Measurements from ENCODE around the gene PGAP6. TPM values are rescaled to one million over a fixed set of nuclear protein-coding genes. Genes with fewer than 3 reads are reported as not detected.

Gene PGAP6
- total and polyA plus RNA-seq, 2 of the 4 experiments (the other 2 are of a cell fraction) = 49.1 to 124 TPM

DNA sequence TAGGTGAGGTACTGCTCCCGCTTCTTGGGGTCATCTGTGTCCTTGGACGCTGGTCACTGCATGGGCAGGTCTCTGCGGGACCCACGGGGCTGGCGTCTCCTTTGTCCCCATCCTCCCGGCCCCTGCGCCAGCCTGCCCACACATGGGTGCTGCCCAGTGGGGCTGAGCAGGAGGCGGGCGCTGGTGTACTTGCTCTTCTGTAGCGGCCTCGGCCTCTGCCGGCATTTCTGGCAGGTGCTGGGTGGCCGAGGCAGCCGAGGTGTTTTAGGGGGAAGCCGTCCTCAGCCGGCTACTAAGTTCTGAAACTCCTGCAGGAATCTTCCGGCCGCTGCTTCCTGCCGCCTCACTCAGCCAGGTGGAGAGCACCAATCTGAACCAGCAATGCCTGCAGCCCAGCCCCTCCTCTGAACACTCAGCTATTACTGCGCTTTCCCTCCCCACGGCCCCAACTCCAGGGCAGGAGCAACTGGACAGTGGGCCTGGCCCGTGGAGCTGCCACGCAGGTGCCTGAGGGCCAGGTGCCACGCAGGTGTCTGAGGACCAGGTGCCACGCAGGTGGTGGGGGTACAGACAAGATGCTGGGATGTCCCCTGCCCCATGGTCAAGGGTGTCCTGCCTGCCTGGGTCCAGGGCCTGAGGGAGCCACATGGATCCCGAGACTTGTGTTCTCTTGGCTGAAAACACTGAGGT lies 29.9 kb upstream of the PGAP6 start:
- Histone ChIP-seq H3K4me1 (ENCODE audit: control insufficient read depth, insufficient read depth, low read length) (no peaks in the 10 kb centered on the region), H3K4ac (ENCODE audit: low read depth, low read length) (no peak overlapping the region), H3K79me1 (ENCODE audit: low read depth in 1 of 2, low read length in 2 of 2) (no peaks in the 10 kb centered on the region), H3K14ac (replicated peaks; ENCODE audit: low read depth, low read length) (no peak overlapping the region), H3K4me3 (ENCODE audit: insufficient read depth, low read depth, low read length) (no peak overlapping the region), H4K20me1 (ENCODE audit: insufficient read depth, low read length) (no peaks in the 10 kb centered on the region), H2AFZ (replicated peaks; ENCODE audit: low read length, poor library complexity) (no peak overlapping the region), H3K9me1 (ENCODE audit: insufficient read depth, low read length) (no peaks in the 10 kb centered on the region), H2BK5ac (ENCODE audit: low read depth, low read length, poor library complexity, severe bottlenecking) (no peak overlapping the region), H2BK20ac (ENCODE audit: low read depth, low read length) (no peak overlapping the region), H4K8ac (ENCODE audit: low read depth in 2 of 2, low read length in 2 of 2) (no peak overlapping the region), H3K56ac (ENCODE audit: extremely low read depth, insufficient read depth, low read length) (no peak overlapping the region), H2AK5ac (ENCODE audit: low read depth, low read length) (no peak overlapping the region), H3K36me3 (ENCODE audit: control insufficient read depth, insufficient read depth, low read length) (peaks cover 2% of the 10 kb centered on the region; the same call in 1 of the 2 replicates), H3K27ac (ENCODE audit: insufficient read depth, low read length) (no peak overlapping the region), H3K23ac (ENCODE audit: low read depth, low read length) (no peak overlapping the region), H3K27me3 (ENCODE audit: control insufficient read depth, insufficient read depth, low read length) (no peaks in the 10 kb centered on the region), H3K9me3 (ENCODE audit: control insufficient read depth, insufficient read depth, low read length) (no peaks in the 10 kb centered on the region), H4K91ac (ENCODE audit: insufficient read depth, low read depth, low read length) (no peak overlapping the region), H2AK9ac (replicated peaks; ENCODE audit: low read depth, low read length, poor library complexity) (no peak overlapping the region), H3K4me2 (ENCODE audit: low read depth, low read length) (no peak overlapping the region), H2BK120ac (ENCODE audit: low read depth, low read length) (no peak overlapping the region), H2BK15ac (ENCODE audit: low read depth, low read length) (no peak overlapping the region), H4K5ac (ENCODE audit: low read depth, low read length) (no peak overlapping the region), H3K9ac (ENCODE audit: low read depth, low read length) (no peak overlapping the region), H3K18ac (ENCODE audit: low read depth, low read length) (no peak overlapping the region)
- WGBS, 2 experiments (ENCODE audit: extremely low coverage in 2 of 2, insufficient read length in 1 of 2) = 85% methylated on average over 13 of the region's 26 CpGs; no CpG with 5 or more reads in 1 of the 2 experiments
- CTCF ChIA-PET = interaction anchor here (0.7 kb wide), 1 partner anchor 10 kb away, joined by 6 read pairs; no protein-coding TSS in a partner anchor
- in situ Hi-C loops (cut with MboI; ENCODE audit: low sequenced_read_pairs) = no loop called here
- TF ChIP-seq RAD21 (IDR thresholded peaks at IDR 0.05; ENCODE audit: low read length) (no peak), POLR2A (IDR thresholded peaks at IDR 0.05; ENCODE audit: low read depth, low read length) (no peak), FOS (IDR thresholded peaks at IDR 0.05; ENCODE audit: low read depth, low read length) (no peak), USF2 (IDR thresholded peaks at IDR 0.05; ENCODE audit: low read depth, low read length) (no peak), CTCF (conservative IDR thresholded peaks at IDR 0.05; ENCODE audit: low read depth, low read length) (no peak), CEBPB (IDR thresholded peaks at IDR 0.05; ENCODE audit: low read depth, low read length) (no peak), SMC3 (IDR thresholded peaks at IDR 0.05; ENCODE audit: low read depth, low read length) (no peak), RFX5 (IDR thresholded peaks at IDR 0.05; ENCODE audit: low read depth, low read length) (no peak), BHLHE40 (IDR thresholded peaks at IDR 0.05; ENCODE audit: low read depth, low read length) (no peak)
- TF ChIP-seq, protein P1, sequence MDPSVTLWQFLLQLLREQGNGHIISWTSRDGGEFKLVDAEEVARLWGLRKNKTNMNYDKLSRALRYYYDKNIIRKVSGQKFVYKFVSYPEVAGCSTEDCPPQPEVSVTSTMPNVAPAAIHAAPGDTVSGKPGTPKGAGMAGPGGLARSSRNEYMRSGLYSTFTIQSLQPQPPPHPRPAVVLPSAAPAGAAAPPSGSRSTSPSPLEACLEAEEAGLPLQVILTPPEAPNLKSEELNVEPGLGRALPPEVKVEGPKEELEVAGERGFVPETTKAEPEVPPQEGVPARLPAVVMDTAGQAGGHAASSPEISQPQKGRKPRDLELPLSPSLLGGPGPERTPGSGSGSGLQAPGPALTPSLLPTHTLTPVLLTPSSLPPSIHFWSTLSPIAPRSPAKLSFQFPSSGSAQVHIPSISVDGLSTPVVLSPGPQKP (IDR thresholded peaks at IDR 0.05; ENCODE audit: borderline replicate concordance, low read depth, low read length) = no peak
- ATAC-seq (ENCODE audit: low read depth) (no peak), DNase-seq (no peak)
- POLR2A ChIA-PET (ENCODE audit: unreplicated experiment) = no interaction called here
- intact Hi-C loops (cut with micrococcal nuclease) = no loop called here
- BruUV-seq (replicated peaks) = no TSS peak
- dilution Hi-C loops (cut with HindIII; ENCODE audit: low sequenced_read_pairs, unreplicated experiment) = no loop called here
